Measurements from ENCODE around the gene AGER. TPM values are rescaled to one million over a fixed set of nuclear protein-coding genes. Genes with fewer than 3 reads are reported as not detected.

Gene AGER
- total RNA-seq, 4 donors from 2014 or later: 0.48 to 9.3 (median 1.2) TPM

DNA sequence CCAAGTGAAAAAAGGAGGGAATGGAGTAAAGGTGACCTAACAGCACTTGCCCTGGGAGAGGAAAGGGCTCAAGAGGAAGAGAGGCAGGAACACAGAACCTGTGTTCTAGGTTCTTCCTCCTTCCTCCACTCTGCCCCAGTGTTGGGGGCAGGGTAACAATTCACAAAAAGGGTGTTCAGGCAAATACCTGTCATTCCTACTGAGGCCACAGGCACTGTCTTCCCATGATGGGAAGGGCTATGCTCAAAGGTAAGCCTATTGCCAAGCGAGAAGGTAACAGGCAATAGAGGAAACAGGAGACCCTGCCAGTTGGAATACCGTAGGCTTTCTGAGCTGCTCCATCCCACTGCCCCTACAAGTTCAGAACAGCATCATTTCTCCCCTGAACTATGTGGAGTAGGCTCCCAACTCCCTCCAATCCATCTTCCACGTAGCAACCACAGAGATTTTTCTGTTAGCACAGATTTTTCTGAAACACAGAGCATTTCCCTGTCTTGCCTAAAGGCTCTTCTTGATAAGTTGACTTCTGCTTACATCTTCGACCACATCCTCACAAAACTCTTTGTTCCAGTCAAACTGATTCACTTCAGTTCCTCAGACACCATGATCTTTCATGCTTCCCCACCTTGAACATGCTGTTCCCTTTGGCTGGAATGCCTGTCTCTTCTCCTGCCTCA lies 10.9 kb downstream of the AGER start:
- ATAC-seq (ENCODE audit: low FRiP score): no peak
- DNase-seq (ENCODE audit: low spot score): no peak
- TF ChIP-seq CTCF (IDR thresholded peaks at IDR 0.05): no peak

DNA sequence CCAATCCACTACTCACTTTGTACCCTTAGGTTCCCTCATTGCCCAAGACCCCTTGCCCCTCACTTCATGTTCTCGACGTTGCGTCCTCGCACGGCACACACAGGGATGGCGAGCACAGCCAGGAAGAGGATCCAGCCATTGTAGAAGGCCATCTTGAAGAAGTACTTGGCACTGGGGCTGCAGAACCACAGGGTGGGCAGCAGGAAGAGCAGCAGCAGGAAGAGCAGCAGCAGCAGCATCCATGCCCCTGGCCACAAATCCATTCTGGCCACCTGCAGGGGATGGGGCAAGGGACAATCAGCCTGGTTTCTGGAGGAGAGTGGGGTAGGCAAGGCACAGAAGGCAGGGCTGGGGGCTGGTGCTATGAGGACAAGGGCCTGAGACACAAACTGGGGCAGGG lies 12.8 kb downstream of the AGER start:
- no peak for ATAC-seq (ENCODE audit: low FRiP score)
- DNase-seq (ENCODE audit: low spot score): no peak
- no peak for TF ChIP-seq CTCF (IDR thresholded peaks at IDR 0.05)

DNA sequence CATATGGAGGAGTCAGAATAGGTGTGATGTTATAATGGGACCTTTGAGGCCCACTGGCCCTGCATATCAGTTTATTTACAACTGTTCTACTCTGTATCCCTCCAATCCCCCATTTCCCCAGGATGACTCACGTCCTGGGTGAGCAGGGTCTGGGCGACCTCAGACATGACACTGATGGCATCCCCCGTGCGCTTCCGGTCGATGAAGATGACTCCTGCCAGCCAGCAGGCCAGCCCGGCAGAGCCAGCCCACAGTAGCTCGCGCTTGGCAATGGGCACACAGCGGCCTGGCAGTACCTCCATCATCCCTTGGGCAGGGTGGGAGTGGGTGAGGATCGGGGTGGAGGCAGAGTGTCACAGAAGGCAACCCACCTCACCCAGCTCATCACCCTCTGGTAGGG lies 13.8 kb downstream of the AGER start:
- no peak for DNase-seq (ENCODE audit: low spot score)
- no peak for TF ChIP-seq CTCF (IDR thresholded peaks at IDR 0.05)
- no peak for ATAC-seq (ENCODE audit: low FRiP score)

GRCh38 chr6:32168807-32169591 lies 15.1 kb downstream of the AGER start:
- TF ChIP-seq CTCF (IDR thresholded peaks at IDR 0.05): no peak
- DNase-seq (ENCODE audit: low spot score) (no peak), ATAC-seq (ENCODE audit: low FRiP score) (no peak)

- DNase-seq (ENCODE audit: low spot score) (no peak), ATAC-seq (ENCODE audit: low FRiP score) (no peak)
Measured at GRCh38 chr6:32168350-32168749, 15.7 kb downstream of the AGER start.

DNA sequence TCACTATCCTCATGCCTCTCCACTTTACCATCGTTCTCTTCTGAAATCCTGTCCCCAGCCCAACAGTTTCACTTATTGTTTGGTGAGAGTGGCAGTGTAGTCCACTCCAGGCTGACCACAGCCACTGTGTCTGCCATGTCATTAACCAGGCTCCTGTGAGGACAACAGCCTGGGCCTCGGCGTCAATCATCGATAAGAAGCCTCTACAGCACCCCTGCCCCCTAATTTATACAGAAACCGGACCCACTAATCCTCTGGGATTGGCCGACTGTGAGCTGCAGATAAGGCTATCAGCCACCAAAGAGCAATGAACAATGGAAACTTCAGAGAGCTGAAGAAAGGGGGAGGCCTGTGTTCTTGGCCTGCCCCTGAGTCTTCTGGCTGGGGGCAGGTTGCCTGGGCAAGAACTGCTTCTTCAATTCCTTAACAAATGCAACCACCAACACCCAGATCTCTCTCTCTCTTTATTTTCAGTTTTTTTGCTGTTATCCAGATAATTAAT lies 16.2 kb downstream of the AGER start:
- DNase-seq (ENCODE audit: low spot score): no peak
- no peak for TF ChIP-seq CTCF (IDR thresholded peaks at IDR 0.05)
- ATAC-seq (ENCODE audit: low FRiP score): no peak

More at GRCh38 chr6:32168350-32168749, 15.7 kb downstream of the AGER start:
- TF ChIP-seq CTCF (IDR thresholded peaks at IDR 0.05): no peak

Measured in omental fat pad (tissue), 4 donors.